Daoy (cell line): ENCODE measurements around the gene AIPL1. TPM values are rescaled to one million over a fixed set of nuclear protein-coding genes. Genes with fewer than 3 reads are reported as not detected.

Source experiments
- DNase-seq: peaks from one replicate; pipeline ENCODE4 v3.0.0-alpha.2; 2015; ENCODE audit warnings: low read depth
- total RNA-seq: library from RNA; depleted of rRNA; stranded (reverse); fragments of >200 nt; shearing (Covaris generic); gene quantifications from 2 replicates; pipeline ENCODE4 v1.2.3, GENCODE V29; 2014

The AIPL1 gene
- total RNA-seq, 1 experiment from 2014 or later: not detected

DNA sequence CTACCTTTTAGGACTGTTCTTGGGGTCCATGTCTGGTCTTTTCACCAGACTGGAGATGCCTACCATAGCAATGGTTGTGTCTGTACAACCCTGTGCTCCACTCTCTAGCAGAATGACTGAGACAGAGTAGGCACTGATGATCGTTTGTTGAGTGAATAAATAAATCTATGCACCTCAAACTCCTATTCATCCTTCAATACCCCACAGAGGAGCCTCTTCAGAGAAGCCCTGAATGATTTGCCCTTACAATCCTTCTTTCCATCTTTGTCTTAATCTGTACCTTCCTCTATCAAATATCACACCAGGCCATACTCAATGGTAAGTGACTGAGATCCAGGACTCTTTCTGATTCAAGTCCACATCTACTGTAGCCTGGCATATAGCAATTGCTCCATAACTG lies 32.6 kb upstream of the AIPL1 start:
- DNase-seq: no peak

DNA sequence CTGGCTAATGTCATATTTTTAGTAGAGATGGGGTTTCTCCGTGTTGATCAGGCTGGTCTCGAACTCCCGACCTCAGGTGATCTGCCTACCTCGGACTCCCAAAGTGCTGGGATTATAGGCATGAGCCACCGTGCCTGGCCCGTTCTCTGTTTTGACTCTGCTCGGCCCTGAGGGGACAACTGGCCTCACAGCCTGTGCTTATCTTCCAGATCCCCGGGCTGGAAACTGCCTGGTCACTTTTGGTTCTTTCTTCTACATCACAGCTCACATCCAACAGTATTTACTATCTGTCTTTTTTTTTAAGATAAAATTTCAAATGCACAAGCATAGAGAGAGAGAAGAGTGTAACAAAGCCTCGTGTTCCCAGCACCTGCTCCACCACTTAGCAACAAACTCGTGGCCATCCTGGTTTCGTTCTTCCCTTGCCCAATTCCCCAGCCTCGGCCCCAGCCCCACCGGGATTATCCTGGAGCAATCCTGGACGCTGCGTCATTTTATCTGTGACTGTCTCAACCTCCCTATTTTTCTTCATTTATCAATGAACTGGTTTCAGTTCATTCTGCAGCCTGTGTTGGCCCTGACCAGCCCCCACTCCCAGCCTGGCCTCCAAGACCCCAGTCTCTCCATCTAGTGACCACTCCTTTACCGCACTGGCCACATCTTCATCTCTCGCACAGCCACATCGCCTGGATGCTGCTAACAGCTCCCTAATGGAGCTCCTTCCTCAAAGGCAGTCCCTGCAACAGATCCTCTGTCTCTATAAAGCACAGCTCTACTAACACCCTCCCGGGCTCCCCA lies 30.5 kb upstream of the AIPL1 start:
- DNase-seq: no peak

DNA sequence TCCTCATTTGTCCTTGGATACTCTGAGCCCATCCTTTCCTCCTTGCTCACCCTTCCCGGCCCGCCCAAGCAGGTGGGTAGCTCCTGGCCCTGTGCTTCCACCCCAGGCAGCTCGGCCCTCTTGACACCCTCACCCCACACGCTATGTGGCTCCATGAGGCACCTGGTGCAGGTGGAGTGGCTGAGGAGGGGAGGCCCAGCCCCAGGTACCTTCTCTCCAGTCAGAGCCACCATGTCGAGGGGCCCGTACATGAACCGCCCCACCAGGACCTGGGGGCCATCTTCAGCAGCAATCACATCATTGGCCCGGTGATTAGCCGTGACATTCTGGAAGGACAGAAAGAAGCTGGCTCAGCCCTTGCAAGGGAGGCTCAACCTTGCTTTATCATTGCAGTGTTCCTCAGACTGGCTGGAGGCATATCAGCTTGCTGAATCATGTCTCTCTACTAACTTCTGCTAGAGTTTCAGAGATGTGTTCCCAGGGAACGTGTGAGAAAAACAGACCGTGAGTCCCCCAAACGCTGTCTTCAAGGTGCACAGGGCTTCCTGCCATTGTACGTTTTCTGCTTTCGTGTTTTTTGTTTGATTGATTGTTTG lies 29.6 kb upstream of the AIPL1 start:
- DNase-seq: no peak

DNA sequence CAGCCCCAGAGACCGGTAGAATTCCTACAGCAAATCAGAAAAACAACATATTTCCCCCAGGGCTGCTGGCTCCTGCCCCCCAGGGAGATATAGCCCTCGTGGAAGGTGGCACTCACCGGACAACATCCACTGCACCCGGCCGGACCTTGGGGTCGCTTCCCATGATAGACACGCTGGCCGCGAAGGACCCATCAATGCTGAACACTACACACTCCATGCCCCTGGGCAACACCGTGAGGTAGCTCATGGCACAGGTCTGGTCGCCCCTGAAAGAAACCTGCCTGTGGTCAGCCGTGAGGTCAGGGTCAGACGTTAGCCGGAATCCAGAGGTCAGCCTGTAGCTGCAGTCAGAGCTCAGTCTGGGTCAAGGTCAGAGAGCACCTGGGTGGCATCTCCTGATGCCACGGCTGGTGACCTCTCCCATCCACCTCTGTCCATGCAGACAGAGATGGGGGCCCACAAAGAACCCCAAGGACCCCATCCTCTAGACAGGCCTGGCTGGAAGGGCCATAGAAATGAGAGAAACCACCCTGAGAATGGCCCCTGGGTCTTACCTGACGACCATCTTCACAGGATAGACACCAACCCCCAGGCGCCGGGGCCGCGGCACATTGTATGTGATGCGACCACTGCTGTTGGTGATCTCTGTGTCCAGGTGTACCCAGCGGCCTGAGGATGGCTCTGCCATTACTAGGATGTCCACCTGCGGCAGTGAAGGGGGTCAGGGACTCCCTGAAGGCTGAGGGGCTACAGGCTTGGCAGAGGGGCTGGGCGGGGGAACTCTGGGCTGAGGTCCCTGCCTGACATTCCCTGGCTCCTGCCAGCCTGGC lies 28.9 kb upstream of the AIPL1 start:
- no peak for DNase-seq

DNA sequence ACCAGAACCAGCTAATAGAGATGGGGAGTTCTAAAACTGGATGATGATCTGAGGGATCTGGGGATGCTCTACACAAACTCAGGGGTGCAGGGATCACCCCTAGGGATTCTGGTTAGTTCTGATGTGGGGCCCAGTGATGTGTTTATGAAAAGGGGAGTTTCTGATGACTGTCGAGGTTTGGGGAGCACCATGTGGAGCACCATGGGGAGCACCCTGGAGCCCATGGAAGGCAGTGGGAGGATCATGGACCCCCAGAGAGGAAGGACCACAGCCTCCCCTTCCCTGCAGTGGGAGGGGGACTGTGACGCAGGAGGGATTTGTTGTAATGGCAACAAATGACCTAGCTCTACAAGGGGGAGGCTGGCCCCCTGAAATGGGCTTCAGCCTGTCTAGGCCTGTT lies 27.8 kb upstream of the AIPL1 start:
- DNase-seq: no peak

DNA sequence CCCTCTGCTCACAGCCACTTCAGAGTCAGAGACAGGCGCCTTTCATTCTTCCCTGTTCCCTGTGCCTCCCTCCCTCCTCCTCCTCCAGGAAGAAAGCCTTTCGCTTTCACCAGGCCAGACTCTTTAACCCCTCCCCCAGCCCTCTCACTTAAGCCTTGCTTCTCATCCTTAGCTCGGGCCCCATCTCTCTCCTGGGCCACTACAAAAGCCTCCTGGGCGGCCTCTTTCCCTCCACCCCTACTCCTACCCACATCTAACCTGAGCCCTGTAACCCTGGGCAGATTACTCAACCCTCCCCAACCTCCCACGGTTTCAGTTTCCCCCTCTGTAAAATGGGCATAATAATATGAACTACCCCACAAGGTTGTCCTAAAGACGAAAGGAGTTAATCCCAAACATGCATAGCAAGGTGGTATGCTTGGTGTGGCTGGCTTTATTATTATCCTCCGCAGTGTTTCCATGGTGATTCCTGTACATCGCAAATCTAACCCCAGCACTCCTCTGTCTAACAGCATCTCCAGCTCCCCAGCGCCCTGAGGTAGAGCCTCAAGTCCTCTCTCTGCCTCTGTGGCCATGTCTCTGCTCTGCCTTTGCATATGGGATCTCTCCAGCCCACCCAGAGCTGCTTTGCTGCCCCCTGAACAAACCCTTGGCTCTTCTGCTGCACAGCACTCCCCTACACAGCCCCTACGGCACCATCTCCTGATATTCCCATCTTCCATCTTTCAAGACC lies 27.0 kb upstream of the AIPL1 start:
- DNase-seq: no peak

DNA sequence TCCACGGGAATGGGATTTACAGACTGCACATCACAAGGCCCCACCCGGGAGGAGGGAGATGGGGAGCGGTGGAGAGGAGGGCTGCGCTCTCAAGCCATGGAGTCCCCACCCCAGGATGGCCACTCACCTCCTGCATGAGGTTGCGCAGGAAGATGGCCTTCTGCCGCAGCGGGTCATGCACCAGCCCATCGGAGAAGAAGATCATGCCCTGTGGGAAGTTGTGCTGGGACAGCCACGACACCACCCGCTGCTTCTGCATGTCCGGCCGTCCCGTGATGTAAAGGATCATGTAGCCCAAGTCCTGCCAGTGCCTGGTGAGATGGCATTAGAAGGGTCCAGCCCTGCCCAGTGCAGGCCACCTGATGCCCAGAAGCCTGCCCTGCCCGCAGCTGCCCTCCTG lies 26.3 kb upstream of the AIPL1 start:
- DNase-seq: no peak

DNA sequence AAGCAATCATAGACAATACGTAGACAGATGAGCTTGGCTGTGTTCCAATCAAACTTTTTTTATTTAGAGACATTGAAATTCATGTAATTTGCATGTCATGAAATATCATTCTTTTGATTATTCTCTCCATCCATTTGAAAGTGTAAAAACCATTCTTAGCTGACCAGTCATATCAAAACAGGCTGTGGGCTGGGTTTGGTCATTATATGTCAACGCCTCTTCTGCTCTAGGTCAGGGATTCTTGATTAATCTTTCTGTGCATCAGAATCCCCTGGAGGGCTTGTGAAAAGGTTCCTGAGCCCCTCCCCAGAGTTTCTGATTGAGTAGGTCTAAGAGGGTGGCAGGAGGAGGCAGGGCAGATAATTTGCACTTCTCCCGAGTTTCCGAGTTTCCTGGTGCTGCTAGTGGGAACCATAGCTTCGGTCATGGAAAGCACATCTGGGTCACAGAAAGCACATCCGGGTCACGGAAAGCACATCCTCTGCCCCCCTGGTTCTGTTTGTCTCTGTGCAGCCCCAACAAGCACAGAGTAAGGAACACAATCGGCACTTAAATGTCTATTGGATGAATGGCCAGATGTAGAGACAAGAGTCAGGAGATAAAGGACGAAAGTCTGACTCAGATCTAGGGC lies 25.7 kb upstream of the AIPL1 start:
- DNase-seq: no peak

DNA sequence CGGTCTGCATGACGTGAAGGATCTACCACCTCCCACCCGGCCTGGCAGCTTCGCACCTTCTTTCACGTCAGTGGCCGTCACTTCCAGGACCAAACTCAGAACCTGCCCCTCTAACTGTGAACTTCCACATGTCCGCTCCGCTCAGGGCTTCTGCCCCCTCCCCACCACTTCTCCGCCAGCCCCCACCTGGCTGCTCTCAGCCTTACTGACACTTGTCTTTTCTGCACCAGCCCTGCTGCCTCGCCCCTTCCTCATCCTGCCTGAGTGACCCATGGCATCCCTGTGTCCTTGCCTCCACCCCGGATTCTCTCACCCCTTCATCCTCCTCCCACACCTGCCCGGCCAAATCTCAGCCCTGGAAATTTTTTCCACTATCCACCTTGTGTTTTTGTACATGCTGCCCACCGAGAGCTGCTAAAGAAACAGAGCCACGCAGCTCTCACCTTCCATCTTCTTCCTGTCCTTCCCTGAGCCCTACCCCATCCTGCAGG lies 23.6 kb upstream of the AIPL1 start:
- no peak for DNase-seq

DNA sequence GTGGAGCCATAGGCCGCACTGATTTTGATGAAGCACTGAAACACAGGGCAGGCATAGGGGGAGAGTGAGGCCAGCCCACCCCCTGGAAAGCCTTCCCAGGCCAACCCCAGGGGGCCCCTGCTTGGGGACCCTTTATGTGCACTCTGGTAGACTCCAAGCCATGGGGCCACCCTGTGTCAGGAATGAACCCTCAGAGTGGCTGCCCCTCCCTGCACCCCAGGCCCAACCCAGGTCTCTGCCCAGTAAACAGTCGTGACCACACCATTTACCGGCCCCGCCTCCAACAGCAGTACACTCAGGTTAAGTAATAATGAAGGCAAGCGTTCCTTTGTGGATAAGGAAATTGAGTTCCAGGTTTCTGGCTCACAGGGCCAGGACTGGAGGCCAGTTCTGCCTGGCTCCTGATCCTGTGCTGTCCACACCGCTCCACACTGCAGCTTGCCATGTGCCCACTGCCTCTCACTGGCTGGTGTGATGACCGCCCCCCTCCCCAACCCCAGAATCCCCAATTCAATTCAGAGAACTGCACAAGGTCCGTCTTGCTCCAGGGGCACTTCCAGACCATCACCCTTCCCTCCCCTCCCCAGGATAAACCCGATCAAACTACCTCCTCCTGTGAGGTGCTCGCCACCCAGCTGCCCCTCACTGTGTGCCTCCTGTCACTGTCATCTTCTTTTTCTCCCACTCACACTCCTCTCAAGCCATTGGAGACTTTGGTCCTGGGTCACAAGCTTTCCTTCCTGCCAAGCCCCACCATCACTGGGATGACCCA lies 23.0 kb upstream of the AIPL1 start:
- no peak for DNase-seq

DNA sequence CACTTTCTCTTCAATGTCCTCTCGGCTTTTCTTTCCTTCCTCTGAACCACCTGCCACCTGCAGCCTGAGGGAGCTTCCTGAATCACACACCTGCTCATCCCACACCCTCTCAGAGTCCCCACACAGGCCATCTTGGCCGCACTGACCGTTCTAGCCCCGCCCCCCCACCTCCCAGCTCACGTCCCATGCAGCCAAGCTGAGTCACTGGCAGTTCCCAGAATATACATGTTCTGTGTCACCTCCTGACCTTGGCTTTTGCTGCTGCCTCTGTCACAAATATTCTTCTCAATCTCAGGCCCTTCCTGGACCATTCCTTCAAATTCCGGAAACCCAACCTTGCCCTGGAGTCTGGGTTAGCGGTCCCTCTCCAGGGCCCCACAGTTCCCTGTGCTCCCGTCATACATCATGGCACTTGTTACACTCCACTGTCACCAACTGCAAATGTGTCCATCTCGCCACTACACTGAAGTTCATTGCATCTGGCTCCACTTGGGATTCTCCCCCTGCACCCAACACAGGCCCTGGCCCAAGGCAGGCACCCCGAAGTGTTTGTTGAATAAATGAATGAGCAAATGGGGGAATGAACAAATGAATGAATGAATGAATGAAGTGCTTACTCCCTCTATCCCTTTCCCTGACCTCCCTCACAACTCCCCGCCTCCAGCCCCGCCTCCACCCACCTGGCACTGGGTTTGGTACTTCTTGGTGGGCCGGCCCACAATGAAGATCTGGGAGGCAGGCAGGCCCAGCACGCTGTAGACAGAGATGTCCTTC lies 22.2 kb upstream of the AIPL1 start:
- peak; percentile 68 for DNase-seq

DNA sequence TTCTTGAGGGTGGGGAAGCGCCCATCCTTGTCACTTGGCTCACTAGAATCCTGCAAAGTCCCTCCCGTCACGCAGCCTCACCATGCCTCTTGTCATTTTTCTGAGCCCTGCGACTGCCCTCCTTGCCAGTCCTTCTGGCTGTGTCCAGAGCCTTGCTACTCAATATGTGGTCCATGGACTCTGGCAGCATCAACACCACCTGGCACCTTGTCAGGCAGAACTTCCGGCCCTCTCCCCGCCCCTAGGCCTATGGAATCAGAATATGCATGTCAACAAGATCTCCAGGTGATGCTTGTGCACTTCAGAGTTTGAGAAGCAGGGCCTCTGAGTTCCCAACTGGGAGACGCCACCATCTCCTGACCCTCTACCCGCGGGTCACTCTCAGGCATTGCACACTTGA lies 21.4 kb upstream of the AIPL1 start:
- DNase-seq: no peak

DNA sequence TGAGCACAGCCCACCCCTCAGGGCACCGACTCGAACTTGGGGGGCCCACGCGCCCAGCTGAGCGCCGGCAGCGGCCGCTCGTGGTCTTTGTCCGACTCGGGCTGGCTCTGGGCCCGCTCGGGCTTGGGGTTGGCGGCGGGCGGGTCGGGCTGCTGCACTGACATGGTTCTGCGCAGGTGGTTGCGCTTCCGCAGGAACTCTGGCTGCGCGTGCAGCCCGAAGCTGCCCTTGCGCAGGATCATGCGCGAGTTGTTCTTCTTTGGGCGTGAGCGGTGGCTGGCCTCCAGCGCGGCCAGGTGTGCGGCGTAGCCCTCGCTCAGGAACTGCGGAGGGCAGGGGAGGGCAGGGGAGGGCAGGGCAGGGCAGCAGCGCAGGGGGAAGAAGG lies 20.4 kb upstream of the AIPL1 start:
- DNase-seq: no peak

DNA sequence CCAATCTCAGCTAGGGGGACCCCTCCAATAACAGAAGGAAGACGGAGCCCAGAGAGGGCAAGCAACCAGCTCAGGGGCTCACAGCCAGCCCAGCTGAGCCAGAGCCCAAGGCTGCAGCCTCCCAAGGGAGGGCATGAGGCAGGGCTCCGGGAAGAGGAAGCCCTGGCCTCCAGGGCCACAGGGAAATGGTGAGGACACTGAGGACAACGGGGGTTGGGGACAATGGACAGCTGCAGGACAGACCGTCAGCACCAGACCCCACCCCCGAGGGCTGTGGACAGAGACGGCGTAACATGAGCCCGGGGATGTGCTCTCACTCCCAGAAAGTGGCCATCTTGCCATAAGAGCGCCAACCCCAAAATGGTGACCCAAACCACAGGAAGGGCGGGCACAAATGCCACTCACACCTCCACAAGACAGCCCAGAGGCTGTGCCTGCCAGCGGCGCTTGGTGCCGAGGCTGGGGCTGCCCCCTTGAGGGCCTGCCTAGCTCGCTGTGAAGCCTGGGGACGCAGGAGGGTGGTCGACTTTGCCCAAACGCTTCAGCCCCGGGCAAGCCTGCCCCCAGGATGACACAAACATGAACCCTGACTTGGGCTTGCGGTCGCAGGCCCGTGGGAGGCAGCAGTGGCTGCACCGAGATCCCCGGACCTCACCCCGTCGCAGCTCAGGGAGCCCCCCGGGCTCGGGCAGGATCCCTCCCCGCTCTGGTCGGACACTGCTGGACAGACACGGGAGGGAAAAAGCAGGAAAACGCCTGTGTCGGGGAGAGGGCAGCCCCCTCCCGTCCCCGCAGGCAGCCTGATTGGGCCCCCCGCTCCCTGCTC lies 19.8 kb upstream of the AIPL1 start:
- DNase-seq: no peak

DNA sequence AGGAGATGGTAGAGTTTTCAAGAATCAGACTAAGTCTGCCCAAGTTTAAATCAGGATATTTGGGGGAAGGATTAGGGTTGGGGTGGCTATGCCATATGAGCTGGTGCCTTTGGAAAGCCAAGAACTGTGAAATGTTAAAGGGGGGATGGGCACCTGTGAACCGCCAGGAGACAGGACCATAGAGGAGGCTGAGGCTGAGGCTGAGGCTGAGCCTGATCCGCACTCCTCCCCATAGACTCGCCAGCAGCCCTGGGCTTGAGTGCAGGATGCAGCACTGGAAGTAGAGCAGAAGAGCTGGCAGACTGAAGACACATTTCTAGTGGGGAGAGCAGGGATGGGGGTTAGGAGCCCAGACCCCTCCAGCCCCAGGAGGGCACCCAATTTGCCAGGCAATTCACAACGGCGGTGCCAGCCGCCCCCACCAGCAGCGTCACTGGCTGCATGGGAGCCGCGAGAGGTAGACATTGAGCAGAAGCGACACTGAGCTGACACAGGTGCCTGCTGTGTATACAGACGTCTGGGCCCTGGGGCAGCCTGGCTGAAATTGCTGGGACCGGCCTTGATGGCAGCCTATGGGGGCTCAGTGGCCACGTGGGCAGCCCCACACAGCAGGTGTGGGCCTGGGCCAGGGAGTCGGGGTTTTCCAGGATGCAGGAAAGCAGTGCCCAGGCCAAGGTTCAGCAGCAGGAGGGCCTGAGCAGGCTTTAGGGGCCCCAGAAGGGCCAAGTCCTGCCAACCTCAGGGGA lies 18.5 kb upstream of the AIPL1 start:
- DNase-seq: no peak

DNA sequence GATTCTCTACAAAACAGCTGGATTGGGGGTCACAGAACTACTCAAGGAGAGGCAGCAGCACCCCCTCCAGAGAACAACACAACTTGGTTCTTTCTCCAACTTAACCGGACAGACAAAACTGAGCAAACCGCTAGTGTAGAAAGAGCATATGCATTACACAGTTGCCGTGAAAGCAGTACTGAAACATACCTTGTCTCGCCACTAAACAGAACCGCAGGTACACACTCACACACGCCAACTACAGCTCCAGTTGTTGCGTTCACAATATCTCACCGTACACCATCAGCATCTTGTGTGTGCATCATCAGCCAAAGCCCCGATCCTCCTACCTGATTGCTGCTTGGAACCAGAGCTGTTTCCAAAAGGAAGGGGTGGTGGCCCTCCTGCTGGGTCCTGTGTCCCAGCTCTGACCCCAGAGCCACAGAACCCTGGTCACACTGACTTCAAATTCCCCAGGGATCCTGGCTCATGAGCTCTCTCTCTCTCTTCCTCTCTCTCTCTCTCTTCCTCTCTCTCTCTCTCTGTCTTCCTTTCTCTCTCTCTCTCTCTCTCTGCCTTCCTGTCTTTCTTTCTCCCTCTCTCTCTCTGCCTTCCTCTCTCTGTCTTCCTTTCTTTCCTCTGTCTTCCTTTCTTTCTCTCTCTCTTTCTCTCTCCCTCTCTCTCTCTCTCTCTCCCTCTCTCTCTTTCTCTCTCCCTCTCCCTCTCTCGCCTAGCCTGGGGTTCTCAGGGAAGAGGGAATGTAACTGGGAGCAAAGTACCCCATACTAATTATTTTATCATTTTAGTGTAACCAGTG lies 17.7 kb upstream of the AIPL1 start:
- no peak for DNase-seq
